Thoracic aorta endothelial cell (primary cell): ENCODE data around the gene SLC47A1. TPM values are rescaled to one million over a fixed set of nuclear protein-coding genes. Genes with fewer than 3 reads are reported as not detected.

Experiments
- small RNA-seq: library from RNA; depleted of rRNA; stranded (forward); fragments of <200 nt; gene quantifications from one replicate; pipeline ENCODE3, GENCODE V24; 2012
- total RNA-seq: library from RNA; depleted of rRNA; stranded (reverse); fragments of >200 nt; gene quantifications from 2 replicates; pipeline ENCODE4 v1.2.3, GENCODE V29; 2012

Gene SLC47A1
- 8.6 and 15.4 TPM in 2 replicates for total RNA-seq

GRCh38 chr17:19533718-19534561, at the start of gene SLC47A1:
SLC47A1 (plus strand) TSS chr17:19533854; CDS start chr17:19533940, 86 bp downstream.

Small RNA genes within 50 kb of the gene (small RNA-seq; reads per million reads assigned to genes)
- not detected for gene AC025627.2
- not detected for gene NMTRQ-TTG12-1

Other genes with a start within 250 kb of the SLC47A1 start
- 16.2 and 17.5 TPM in 2 replicates for gene B9D1, start 171.1 kb upstream of the SLC47A1 start, total RNA-seq
- 19.1 and 19.5 TPM in 2 replicates for gene MAPK7, start 155.4 kb upstream of the SLC47A1 start, total RNA-seq
- gene MFAP4, start 146.7 kb upstream of the SLC47A1 start, total RNA-seq, result not detected in 2 replicates
- gene RNF112, start 122.6 kb upstream of the SLC47A1 start, total RNA-seq, result not detected in 2 replicates
- gene ALDH3A2, start 114.9 kb downstream of the SLC47A1 start, total RNA-seq, result 87.0 and 112 TPM in 2 replicates
- gene SLC47A2, start 182.7 kb downstream of the SLC47A1 start, total RNA-seq, result not detected in 2 replicates
- gene ALDH3A1, start 214.4 kb downstream of the SLC47A1 start, total RNA-seq, result 0.93 and 2.1 TPM in 2 replicates